Skin of body (tissue), 2 donors: ENCODE results near the gene ULK1. TPM values are rescaled to one million over a fixed set of nuclear protein-coding genes. Genes with fewer than 3 reads are reported as not detected.

ENCODE experiments used
- DNase-seq: peaks from one replicate; lab custom pipeline; 2025; lab: John Stamatoyannopoulos, UW
- total RNA-seq: library from RNA; depleted of rRNA; stranded (reverse); fragments of >200 nt; gene quantifications from one replicate; pipeline ENCODE4 v1.2.3, GENCODE V29; 2014

ULK1 gene
- total RNA-seq, 1 donor from 2014 or later, result 12.3 TPM

DNA sequence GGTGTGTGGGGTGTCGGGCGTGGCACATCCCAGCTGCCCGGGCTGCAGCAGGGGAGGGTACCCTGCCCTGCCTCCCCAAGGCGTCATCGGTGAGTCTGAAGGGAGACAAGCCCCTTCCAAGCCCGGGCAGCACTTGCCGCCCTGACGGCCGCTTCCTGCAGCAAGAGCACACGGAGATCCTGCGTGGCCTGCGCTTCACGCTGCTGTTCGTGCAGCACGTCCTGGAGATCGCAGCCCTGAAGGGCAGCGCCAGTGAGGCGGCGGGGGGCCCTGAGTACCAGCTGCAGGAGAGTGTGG, 24.6 kb downstream of the ULK1 start:
- DNase-seq, result no peak

DNA sequence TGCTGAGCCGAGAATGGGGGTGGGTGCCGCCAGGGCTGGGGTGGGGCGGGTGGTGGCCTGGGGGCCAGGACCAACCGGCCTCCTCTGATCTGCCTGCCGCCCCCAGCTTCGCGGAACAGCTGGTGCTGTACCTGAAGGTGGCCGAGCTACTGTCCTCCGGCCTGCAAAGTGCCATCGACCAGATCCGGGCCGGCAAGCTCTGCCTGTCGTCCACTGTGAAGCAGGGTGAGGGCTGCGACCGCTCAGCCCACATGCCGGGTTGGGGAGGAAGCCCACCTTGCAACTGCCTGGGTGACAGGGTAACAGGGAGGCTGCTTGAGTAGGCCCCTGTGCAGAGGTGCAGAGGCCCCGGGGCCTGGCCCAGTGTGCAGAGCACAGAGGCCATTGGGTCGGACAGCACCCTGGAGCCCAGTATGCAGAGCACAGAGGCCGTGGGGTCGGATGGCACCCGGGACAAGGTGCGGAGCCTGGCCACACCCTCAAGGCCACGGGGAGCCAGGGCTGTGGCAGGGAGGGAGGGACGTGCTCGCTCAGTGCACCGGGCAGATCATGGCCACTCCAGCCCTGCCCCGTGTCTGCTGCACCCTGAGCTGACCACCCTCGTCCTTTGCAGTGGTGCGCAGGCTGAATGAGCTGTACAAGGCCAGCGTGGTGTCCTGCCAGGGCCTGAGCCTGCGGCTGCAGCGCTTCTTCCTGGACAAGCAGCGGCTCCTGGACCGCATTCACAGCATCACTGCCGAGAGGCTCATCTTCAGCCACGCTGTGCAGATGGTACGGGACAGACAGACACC, 25.1 kb downstream of the ULK1 start:
- DNase-seq, result no peak

DNA sequence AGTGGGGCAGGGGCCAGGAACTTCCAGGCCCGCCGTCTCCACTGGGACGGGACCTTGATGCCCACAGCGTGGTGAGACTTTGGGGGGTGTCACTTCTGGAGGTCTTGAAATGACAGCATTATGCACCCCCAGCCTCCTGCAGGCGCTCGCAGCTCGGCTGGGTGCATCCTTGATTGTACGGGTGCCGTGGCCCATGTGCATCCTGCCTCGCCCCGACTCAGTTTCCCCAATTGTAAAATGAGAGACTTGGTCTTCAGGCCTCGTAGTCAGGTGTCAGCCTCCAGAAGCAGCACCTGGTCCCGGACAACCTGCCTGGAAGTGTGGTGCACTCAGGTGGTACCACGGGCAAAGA, 25.7 kb downstream of the ULK1 start:
- DNase-seq, result no peak

DNA sequence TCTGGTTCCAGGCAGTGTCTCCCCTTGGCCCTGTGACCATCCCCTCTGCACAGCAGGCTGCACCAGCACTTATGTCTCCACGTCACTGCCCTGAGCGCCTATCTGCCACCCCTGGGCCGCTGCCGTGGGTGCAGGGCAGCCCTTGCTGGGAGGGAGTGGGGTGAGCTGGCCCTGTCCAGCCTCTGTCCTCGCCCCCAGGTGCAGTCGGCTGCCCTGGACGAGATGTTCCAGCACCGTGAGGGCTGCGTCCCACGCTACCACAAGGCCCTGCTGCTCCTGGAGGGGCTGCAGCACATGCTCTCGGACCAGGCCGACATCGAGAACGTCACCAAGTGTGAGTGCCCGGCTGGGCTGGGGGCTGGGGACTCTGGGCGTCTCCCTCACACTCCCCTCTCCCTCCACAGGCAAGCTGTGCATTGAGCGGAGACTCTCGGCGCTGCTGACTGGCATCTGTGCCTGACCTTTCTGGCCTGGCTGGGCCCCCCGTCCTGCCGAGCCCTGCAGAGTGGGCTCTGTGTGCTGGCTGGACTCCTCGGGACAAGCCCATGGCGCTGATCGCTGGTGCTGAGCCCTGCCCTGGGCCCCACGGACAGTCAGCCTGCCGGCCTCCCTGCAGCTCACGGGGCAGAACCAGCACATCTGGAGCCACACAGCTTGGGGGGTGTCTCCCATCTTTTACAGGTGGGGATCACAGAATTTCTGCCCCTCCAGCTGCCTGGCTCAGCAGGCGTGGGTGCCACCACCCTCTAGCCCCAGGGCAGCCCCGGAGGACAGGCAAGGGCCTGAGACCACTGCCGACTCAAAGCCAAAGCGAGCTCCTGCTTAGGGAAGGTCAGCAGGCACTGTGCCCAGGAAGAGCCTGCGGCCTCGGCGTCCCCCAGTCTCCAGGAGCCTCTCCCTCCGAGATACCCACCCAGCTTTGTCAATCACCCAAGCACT, 26.7 kb downstream of the ULK1 start:
- no peak for DNase-seq

DNA sequence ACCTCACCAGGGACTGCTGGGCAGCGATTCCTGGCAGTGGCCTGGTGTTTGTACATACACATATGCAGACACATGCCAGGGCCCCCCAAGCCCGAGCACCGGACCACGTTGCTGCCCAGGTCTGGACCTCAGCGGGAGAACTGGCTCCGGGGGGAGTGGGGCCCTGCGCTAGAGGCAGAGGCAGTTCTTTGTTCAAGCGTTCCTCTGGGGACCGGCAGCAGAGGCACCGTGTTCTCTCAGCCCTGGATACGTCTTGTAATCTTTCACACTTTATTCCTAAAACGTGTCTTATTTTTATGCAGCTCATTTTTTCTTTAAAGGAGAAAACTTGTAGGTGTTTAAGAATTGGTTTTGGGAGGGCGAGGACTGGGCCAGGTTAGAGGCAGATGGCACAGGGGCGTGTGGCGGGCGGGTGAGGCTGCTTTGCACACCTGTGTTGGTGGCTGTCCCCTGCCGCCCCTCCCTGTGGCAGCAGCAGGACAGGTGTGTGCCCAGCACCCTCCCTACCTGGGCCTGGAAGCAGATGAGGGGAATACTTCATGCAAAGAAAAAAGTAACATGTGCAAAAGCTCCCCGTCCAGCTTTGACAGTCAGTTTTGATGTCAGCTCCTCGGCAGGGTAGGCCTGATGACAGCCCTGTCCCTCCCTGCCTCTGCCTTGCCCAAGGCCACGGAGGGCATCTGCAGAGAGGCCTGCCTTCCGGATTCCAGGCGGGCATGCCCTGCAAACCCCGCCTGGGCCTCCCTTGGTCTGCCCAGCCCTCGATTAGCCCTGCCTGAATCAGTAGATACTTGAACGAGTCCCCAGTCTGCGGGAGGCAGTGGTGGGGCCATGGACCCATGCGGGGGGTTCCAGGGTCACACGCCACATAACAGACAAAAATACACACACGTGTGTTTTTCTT, 27.7 kb downstream of the ULK1 start:
- no peak for DNase-seq

DNA sequence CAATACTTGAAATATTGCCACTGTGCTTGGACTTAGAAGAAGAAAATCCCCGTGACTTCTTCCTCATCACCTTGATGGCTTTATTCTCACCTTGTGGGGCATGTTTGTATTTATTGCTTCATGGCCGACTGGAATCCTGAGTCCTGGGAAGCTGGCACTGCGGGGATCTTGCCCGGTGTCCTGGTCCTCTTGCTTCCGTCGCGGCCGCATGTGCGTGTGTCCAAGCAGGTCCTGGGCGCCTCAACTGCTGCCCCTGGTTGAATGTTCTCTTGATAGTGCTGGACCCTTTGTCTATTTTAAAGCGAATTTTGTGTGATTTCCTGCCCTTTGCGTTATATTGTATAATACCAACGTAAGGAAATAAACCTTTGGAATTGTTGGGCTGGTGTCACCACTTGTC, 28.4 kb downstream of the ULK1 start:
- DNase-seq, result no peak

DNA sequence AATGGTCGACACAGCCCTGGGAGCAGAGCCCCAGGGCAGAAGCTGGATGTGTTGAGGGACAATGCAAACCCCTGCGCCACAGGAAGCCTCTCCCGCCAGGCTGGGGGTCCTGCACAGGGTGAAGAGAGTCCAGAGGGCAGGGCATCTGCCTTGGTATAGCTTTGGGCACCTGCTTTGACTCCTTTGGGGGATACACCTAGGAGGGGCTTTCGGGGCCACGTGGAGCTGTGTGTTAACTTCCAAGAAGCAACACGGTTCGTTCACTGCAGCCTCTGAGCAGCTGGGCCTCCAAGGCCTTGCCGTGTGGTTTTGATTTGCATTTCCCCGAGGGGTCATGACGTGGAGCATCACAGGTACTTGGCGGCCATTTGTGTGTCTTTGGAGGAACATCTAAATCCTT, 28.8 kb downstream of the ULK1 start:
- DNase-seq, result no peak

DNA sequence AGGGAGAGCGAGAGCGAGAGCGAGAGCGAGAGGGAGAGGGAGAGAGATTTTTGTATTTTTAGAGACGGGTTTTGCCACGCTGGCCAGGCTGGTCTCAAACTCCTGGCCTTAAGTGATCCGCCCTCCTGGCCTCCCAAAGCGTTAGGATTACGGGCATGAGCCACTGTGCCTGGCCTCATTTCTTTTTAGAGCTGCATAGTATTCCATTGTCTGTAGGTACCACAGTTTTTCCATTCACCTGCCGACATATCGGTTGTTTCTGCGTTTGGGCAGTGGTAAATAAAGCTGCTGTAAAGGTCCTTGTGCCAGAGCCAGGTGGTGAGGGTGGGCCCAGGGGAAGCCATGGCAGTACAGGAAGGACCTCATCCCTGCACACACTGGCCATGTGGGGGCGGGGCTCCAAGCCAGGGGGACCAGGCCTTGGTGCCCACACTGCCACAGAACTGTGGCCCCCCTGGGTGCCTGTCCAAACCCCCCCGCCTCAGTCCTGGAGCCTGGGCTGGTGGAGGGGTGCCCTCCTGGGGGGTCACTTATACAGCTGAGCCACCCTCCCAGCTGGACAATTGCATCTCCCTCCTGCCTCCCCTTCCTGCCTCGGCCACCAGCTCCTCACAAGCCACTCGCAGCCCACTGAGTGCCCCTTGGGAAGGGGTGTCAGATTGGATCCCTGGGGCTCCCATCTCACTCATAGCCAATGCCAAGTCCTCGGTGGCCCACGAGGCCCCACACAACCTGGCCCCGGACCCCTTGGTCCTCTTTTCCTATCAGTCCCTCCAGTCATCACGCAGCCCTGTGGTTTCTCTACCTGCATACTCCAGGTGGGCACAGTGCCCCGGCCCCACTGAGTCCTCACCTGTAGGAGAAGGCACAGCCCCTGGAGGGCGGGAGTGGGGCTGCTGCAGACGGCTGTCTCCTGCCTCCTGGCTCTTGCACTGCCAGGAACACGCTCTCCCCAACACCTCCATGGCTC, 33.0 kb downstream of the ULK1 start:
- DNase-seq, result no peak

DNA sequence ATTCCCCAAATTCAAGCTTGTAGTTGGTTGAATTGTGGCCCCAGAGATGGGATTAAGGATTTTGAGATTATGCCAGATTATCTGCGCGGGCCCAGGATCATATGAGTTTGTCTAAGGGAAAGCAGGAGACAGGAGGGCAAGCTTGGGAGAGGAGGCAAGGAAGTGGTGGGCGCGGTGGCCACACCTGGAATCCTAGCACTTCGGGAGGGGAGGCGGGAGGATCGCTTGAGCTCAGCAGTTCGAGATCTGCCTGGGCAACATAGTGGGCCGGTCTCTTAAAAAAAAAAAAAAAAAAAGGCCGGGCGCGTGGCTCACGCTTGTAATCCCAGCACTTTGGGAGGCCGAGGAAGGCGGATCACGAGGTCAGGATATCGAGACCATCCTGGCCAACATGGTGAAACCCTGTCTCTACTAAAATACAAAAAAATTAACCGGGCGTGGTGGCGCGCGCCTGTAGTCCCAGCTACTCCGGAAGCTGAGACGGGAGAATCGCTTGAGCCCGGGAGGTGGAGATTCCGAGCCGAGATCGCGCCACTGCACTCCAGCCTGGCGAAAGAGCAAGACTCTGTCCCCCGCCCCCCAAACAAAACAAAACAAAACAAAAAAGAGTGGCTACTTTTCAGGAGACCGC, 33.8 kb downstream of the ULK1 start:
- DNase-seq, result no peak

DNA sequence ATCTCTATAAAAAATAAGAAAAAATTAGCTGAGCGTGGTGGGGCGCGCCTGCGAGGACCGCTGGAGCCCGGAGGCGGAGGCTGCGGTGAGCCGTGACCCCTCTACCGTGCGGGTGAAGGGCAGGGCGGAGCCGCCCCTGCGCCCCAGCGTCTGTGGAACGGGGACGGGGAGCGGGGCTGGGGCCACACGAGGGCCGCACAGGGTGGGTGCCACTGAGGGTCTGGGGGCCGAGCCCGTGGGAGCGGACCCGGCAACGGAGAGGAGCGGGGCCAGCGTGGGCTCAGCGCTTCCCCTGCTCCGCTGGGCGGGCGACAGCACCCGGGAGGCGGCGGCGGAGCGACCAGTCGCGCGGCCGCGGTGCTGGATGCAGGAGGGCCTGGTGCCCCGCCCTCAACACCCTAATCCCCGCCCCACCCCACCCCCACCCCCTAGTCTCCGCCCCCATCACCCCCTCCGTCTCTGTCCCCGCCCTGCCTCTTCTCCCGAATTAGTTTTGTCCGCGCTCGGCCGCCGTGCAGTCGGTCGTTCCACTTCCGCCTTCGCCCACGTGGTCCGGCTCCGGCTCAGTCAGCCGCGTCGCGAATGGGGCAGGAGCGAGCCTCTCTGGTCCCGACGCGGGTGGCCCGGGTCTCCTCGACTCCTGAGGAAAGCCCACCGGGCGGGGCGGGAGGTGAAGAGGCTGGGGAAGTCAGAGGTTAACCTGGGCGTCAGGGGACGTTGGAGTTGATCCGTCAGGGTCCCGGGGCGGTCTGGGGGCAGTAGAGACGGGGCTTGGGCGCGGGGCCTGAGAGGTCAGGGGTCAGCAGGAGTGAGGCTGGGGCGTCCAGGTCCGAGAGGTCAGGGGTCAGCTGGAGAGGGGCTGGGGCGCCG, 34.5 kb downstream of the ULK1 start, which contains the start of gene PUS1:
TSS of gene PUS1 (plus strand) at position 566 of the 870 bp plus-strand sequence. CDS start 447 bp downstream, outside the sequence.
- DNase-seq, result peak; percentile 87

DNA sequence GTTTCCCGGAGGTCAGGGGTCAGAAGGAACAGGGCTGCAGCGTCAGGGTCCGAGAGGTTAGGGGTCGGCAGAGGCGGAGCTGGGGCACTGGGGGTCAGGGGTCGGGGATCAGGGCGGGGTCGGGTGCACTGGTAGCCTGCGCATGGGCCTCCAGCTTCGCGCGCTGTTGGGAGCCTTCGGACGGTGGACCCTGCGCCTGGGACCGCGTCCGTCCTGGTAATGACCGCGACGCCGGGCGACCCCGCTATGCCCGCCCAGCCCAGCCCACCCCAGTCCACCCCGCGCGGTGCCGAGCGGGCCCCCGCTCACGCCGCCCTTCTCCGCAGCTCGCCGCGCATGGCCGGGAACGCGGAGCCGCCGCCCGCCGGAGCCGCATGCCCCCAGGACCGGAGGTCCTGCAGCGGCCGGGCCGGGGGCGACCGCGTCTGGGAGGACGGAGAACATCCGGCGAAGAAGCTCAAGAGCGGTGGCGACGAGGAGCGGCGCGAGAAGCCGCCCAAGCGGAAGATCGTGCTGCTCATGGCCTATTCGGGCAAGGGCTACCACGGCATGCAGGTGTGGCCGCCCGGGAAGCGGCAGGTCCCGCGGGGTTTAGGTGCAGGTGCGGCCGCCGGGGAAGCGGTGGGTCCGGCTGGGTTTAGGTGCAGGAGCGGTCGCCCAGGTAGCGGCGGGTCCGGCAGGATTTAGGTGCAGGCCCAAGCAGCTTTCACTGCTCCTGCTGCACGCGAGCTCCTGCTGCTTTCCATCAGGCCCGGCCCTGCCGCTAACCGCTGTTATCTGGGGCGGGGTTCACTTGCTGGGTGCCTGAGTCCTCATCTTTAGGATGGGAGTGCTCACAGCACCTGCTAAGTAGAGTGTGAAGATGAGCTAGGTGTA, 35.4 kb downstream of the ULK1 start:
- no peak for DNase-seq

DNA sequence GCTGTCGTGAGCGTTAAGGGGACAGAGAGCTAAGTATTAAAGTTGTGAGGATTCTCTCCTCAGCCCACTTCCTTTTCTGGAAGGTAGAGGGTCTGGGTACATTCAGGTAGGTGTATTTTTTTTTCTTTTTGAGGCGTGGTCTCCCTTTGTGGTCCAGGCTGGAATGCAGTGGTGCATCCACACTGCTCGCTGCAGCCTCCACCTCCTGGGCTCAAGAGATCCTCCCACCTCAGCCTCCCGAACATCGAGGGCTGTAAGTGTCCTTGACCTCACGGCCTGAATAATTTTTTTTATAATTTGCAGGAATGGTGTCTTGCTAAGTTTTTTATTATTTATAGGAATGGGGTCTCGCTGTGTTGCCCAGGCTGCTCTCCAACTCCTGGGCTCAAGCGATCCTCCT, 36.1 kb downstream of the ULK1 start:
- DNase-seq, result no peak

DNA sequence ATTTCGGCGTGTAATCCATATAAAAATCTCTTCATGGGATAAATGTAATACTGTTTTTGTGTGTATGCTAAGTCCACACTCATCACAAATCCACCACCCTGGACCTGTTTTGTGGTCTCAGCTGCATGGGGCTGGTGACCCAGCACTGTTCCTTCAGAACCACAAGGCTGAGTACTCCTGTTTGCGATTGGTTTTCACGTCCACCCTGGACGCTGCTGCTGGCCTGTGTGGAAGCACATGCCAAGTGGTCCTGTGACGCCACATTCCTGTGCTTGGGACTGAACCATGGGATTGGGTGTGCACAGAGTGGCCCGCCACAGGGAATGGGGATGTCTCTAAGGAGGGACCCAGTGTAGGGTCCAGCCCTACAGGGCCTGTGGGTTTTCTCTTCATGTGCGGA, 39.0 kb downstream of the ULK1 start:
- DNase-seq, result no peak

DNA sequence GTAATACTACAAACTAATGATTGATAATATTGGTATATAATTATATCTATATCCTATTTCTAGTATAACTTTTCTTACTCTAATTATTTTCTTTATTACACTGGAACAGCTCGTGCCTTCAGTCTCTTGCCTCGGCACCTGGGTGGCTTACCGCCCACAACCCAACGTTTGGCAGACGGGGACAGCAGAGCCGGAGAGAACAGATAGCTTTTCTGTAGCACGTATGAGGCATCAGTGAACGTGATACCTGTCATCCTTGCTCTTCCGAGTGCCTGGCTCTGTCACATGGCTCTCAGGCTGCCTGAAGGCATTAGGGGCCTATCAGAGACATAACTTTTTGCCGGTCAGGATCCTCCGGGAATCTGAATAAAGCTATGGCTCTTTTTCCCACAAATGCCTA, 40.1 kb downstream of the ULK1 start:
- DNase-seq, result no peak

DNA sequence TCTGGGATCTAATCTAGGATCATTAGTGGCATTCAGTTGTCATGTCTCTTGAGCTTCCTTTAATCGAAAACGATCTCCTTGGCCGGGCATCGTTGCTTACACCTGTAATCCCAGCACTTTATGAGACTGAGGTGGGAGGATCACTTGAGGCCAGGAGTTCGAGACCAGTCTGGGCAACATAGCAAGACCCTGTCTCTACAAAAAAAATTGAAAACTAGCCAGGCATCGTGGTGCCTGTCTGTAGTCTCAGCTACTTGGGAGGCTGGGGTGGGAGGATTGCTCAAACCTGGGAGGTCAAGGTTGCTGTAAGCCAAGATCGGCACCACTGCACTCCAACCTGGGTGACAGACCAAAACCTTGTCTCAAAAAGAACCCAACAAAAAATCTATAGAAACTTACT, 43.7 kb downstream of the ULK1 start:
- DNase-seq, result no peak

DNA sequence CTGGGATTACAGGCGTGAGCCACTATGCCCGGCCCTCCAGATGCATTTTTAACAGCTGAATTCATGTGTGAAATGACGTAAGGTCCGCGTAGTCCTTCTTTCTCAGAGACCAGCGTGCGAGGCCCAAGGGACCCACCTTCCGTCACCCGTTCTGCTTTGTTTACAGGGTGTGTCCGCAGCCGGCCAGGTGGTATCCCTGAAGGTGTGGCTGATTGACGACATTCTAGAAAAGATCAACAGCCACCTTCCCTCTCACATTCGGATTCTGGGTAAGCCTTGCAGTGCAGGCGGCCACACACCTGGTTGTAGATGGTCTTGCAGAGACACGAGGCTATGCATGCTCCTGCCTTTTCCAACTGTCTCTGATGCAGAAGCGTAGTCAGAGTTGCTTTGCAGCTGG, 44.6 kb downstream of the ULK1 start:
- DNase-seq, result no peak

DNA sequence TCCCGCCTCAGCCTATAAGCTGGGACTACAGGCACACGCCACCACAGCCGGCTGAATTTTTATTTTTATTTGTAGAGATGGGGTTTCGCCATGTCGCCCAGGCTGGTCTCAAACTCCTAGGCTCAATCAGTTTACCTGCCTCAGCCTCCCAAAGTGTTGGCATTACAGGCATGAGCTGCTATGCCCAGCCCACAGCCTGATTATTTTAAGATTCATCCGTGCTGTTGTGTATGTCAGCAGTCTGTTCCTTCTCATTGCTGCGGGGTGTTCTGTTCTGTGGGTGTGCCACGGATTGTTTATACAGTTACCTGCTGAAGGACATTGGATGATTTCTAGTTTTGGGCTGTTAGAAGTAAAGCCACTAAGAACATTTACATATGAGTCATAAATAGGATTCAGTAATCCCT, 45.7 kb downstream of the ULK1 start:
- DNase-seq, result no peak
